HG02973 (cell line): ENCODE data around the gene HYCC1.

Source experiments
- ATAC-seq: cut with Tn5 transposase; IDR thresholded peaks from one replicate; pipeline ENCODE4 v1.9.1; 2021; ENCODE audit warnings: moderate library complexity; ENCODE audit not compliant: unreplicated experiment

Gene HYCC1

GRCh38 chr7:23017309-23017708, 3.4 kb upstream of the HYCC1 start:
- ATAC-seq: no peak

- no peak for ATAC-seq
These were observed 2.7 kb upstream of the HYCC1 start for GRCh38 chr7:23016345-23017253.

- ATAC-seq: no peak
These were observed 751 bp upstream of the HYCC1 start for GRCh38 chr7:23014681-23015080.

GRCh38 chr7:23012908-23013714, 819 bp downstream of the HYCC1 start:
- peak; percentile 1 for ATAC-seq

GRCh38 chr7:23012186-23012585, 1.7 kb downstream of the HYCC1 start:
- no peak for ATAC-seq

GRCh38 chr7:23011222-23011924, 2.6 kb downstream of the HYCC1 start:
- ATAC-seq: no peak

- ATAC-seq: no peak
These were observed 4.6 kb downstream of the HYCC1 start for GRCh38 chr7:23009303-23009702.

- no peak for ATAC-seq
These were observed 9.7 kb downstream of the HYCC1 start for GRCh38 chr7:23004247-23004520.

GRCh38 chr7:23003505-23004246, 10.3 kb downstream of the HYCC1 start:
- no peak for ATAC-seq

- no peak for ATAC-seq
These were observed 11.2 kb downstream of the HYCC1 start for GRCh38 chr7:23002698-23003097.

- no peak for ATAC-seq
These were observed 12.3 kb downstream of the HYCC1 start for GRCh38 chr7:23001610-23002009.

GRCh38 chr7:23000597-23001360, 13.2 kb downstream of the HYCC1 start:
- ATAC-seq: no peak

GRCh38 chr7:22998519-22998896, 15.4 kb downstream of the HYCC1 start:
- ATAC-seq: no peak

- ATAC-seq: no peak
These were observed 15.9 kb downstream of the HYCC1 start for GRCh38 chr7:22997871-22998518.

GRCh38 chr7:22996470-22996869, 17.5 kb downstream of the HYCC1 start:
- ATAC-seq: no peak

- no peak for ATAC-seq
These were observed 18.9 kb downstream of the HYCC1 start for GRCh38 chr7:22995011-22995410.

- ATAC-seq: peak; percentile 67
These were observed 20.8 kb downstream of the HYCC1 start for GRCh38 chr7:22992874-22993840.

- ATAC-seq: no peak
These were observed 23.4 kb downstream of the HYCC1 start for GRCh38 chr7:22990588-22990949.
